GM12872 (cell line): ENCODE results near the gene FUCA1.

ENCODE experiments used
- TF ChIP-seq, protein P1 (sequence below): IDR thresholded peaks from 3 replicates; pipeline ENCODE4 v1.5.1; 2011; ENCODE audit warnings: low read depth, mild to moderate bottlenecking, low read length, moderate library complexity; ENCODE audit not compliant: insufficient read depth

FUCA1 gene

DNA sequence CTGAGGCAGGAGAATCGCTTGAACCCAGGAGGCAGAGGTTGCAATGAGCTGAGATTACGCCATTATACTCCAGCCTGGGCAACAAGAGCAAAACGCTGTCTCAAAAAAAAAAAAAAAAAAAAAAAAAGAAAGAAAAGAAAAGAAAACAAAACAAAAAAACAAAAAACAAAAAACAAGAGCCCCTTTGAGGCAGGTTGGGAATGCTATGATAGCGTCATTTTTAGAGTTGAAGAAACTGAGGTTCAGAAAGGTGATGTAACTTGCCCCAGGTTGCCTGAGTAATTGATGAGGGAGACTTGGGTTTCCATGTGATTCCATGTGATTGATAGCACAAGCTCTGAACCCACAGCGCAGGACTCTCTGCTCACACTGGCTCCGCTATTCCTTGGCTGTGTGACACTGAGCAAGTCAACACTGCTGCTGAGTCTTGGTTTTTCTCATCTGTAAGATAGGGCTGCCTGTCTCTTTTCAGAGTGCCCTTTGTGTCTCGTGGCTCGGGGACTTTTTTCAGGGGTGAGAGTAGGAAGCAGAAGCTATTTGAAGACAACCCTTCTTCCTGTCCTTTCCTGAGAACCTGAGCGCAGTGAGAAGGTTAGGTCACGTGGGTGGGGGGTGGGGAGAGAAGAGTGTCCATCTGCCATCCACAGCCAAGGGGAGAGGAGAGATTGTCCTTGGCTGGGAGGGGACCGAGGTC, 42.6 kb upstream of the FUCA1 start:
- TF ChIP-seq, protein P1, sequence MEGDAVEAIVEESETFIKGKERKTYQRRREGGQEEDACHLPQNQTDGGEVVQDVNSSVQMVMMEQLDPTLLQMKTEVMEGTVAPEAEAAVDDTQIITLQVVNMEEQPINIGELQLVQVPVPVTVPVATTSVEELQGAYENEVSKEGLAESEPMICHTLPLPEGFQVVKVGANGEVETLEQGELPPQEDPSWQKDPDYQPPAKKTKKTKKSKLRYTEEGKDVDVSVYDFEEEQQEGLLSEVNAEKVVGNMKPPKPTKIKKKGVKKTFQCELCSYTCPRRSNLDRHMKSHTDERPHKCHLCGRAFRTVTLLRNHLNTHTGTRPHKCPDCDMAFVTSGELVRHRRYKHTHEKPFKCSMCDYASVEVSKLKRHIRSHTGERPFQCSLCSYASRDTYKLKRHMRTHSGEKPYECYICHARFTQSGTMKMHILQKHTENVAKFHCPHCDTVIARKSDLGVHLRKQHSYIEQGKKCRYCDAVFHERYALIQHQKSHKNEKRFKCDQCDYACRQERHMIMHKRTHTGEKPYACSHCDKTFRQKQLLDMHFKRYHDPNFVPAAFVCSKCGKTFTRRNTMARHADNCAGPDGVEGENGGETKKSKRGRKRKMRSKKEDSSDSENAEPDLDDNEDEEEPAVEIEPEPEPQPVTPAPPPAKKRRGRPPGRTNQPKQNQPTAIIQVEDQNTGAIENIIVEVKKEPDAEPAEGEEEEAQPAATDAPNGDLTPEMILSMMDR: no peak

DNA sequence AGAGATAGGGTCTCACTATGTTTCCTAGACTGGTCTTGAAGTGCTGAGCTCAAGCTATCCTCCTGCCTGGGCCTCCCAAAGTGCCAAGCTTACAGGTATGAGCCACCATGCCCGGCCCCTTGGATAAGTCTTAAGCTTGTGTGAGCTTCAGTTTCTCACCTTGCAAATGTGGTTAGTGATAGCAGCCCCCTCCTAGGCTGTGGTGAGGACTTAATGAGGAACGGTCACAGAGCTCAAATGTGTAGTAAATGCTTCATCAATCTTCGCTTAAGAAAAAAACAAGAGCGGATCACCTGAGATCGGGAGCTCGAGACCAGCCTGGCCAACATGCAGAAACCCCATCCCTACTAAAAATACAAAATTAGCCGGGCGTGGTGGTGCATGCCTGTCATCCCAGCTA, 42.1 kb upstream of the FUCA1 start:
- TF ChIP-seq, protein P1: no peak

DNA sequence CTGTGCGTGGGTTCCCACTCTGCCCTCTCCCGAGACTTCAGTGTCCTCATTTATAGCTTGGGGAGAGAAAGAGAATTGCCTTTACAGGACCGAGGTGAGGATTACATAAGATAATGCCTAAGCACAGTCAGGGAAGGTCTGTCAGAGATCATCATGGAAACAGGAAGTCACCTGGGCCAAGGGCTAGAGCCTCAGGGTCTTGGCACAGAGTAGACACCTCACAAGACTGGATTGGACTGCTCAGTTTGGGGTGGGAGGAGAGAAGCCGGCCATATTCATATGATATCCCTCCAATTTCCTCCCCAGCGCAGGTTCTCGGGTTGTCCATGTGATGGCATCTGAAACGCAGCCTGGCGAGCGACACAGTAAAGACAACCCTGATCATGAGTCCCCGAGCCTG, 41.3 kb upstream of the FUCA1 start:
- TF ChIP-seq, protein P1: no peak

DNA sequence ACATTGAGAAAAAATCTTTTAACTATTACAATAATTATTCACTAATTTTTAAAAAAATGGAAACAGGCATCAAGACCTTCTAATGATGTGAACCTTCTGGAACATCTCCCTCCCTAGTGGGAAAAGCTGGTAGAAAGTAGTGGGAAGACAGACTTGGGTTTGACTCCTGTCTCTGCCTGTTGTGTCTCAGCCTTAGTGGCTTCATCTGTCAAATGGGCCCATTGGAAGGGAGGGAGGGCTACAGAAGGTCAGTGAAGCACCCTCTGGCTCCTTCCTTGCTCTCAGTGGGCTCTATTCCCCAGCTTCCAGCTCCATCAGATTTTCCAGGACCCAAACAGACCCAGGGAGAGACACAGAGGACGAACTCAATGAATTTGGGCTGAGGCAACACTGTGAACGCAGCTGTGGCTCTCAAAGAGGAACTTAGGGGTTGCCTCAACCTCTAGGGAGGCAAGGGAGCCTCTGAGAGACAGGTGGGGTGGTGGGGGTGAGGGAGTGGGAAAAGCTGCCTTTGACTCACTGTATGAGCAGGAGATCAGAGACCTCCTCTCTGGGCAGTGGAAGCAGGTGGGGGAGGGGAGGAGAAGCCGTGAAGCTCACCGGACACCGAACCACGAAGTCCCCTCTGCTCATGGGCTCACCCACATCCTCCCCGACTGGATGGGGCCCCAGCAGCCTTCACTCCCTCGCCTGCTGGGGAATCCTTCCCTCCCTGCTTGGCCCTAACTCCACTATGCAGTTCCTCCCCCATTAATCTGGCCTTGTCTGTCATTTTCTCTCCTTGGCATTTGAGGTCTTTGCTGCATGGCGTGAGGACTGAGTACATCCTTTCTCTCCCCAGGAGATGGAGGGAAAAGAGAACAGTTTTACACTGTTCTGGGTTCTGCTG, 40.6 kb upstream of the FUCA1 start:
- TF ChIP-seq, protein P1: no peak

DNA sequence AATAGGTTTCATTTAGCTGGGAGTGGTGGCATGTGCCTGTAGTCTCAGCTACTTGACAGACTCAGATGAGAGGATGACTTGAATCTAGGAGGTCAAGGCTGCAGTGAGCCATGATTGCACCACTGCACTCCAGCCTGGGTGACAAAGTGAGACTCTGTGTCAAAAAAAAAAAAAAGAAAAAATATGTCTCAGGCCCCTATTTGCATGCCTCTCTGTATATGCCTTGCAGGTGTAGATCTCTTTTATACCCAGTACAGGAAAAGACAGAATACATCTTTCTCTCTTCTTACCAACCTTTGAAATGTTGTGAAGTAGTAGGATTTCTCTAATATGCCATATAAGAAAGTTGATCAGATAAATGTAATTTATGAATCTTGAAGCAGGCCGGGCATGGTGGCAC, 38.6 kb upstream of the FUCA1 start:
- TF ChIP-seq, protein P1: no peak

DNA sequence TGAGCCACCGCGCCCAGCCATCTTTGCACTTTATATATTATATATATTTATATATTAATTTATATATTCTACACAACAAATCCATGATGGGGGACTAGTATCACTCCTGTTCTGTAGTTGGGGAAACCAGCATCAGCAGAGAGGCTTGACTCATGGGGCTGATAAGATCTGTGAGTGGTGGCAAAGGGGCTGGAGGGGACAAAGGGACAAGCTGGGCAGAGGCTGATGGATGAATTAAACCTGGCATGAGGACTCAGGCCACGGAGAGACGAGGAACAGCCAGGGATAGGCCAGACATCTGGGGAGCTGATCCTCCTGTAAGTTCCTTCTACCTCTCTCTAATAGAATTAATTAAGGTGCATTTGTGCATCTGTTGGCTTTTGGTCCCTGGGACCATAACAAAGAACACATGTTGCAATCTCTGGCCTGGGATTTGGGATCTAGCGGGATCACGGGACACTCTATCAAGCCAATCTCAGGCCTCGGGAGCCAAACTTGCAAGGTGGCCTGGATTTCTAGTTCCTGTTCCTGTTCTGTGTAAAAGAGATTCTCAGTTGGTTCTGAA, 37.5 kb upstream of the FUCA1 start:
- TF ChIP-seq, protein P1: no peak

DNA sequence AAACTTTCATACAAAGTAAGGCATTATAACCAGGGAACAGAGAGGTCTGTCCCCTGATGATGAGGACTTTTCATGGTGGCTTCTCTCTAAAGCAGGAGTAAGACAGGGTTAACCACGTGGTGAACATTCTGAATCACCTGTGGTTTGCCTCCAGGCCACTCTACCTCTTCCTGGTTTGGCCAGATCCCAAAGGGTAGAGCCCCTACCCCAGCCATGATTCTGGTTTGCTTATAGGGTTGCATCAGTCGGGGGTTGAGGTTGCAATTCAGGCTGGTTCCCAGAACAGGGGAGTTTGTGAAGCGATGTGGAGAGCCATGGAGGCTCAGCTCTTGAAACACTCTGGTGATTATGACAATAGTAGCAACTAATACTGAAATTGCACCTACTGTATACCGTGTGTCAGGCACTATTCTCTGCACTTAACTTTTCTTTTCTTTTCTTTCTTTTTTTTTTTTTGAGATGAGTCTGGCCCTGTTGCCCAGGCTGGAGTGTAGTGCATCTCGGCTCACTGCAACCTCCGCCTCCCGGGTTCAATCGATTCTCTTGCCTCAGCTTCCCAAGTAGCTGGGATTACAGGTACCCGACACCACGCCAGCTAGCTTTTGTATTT, 36.8 kb upstream of the FUCA1 start:
- TF ChIP-seq, protein P1: no peak
